GM10248 (cell line): ENCODE results near the gene SPAG8.

ENCODE experiments used
- CTCF ChIA-PET: fragments of 300-600 bp; sonication (Branson Sonifier 250); formaldehyde crosslinking; extraction: SDS; loops from one replicate; lab custom pipeline; 2021; ENCODE audit warnings: antibody characterized with exemption; lab: Yijun Ruan, JAX
- POLR2A ChIA-PET: fragments of 350-650 bp; sonication (Branson Sonifier 250); formaldehyde crosslinking; extraction: SDS; loops from one replicate; lab custom pipeline; 2020; ENCODE audit warnings: antibody characterized with exemption; lab: Yijun Ruan, JAX
- DNase-seq: peaks from one replicate; pipeline ENCODE4 v3.0.0; 2012; ENCODE audit errors: extremely low spot score
- CTCF ChIP-seq: IDR thresholded peaks from 2 replicates; pipeline ENCODE4 v1.5.1; 2012; ENCODE audit warnings: mild to moderate bottlenecking, low read depth; ENCODE audit errors: extremely low read depth, missing control alignments, control extremely low read depth

The SPAG8 gene

GRCh38 chr9:35856206-35856605, 44.1 kb upstream of the SPAG8 start:
- ChIA-PET CTCF (interaction anchor here (1.1 to 5.1 kb wide), 6 partner anchors 11 to 32 kb away, joined by 3 to 26 read pairs (median 4); no protein-coding TSS in a partner anchor), POLR2A (interaction anchor here (0.7 kb wide), 1 partner anchor 198 kb away, joined by 3 read pairs; the partner anchor contains the start of genes CCDC107 and RMRP)
- no peak for TF ChIP-seq CTCF
- no peak for DNase-seq

DNA sequence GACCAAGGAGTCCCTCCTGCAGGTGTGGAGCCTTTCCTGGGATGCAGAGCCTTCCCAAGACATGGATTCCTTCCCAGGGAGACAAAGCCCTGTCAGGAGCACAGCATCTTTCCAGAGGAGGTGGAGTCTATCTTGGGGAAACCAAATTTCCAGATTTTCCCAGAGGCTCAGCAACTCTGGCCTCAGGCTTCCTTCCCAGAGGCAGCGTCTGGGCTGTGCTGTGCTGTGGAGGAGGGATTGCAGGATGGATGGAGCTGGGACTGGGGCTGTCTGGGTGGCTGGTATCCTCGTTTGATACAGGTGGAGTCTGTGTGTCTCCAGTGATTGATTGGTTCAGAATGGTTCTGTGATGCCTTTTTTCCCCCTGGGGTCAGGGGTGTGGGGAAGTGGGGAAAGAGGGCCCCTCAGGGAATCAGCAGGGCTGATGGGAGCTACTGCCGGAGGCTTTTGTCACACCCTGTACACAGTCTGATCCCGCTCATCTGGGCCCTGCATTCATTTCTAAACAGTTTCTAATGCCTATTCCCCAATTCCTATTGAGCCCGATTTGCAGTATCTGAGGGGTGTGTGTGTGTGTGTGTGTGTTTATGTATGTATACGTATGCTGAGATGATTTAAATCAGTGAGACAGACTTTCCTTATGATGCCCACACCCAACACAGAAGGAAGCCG, 42.2 kb upstream of the SPAG8 start:
- POLR2A ChIA-PET = no interaction called here

GRCh38 chr9:35852876-35853865, 41.1 kb upstream of the SPAG8 start:
- TF ChIP-seq CTCF = no peak
- ChIA-PET POLR2A (no interaction called here), CTCF (interaction anchor here (1.0 to 5.8 kb wide), 4 partner anchors 11 to 29 kb away, joined by 3 to 26 read pairs (median 8); no protein-coding TSS in a partner anchor)
- DNase-seq = no peak

More for the DNA sequence above, 42.2 kb upstream of the SPAG8 start:
- CTCF ChIA-PET = interaction anchor here (3.8 to 5.8 kb wide), 3 partner anchors 27 to 28 kb away, joined by 22 to 26 read pairs (median 26); no protein-coding TSS in a partner anchor
- no peak for DNase-seq
- TF ChIP-seq CTCF = no peak

DNA sequence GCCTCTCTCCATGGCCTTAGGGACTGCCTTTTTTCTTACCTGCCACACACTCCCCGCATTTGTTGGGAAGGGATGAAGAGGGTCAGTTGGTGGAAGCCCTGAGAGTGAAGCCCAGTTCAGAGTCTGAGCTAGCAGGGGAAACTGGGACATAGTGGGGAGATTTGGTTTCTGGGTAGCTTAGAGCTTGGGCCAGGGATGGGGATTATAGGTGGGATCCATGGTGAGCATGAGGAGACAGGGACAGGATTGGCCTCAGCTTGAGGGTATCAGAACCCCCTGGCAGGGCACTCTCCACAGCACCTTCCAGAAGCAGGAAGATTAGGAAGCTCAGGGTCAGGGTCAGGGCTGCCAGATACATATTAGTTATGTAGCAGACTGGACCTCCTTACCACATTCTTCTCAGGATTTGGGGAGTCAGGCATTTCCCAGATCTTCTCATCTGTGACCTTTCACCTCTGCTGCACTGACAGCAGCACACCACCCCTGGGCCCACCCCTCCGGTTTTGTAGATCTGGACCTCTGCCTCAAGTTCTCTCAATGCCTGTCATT, 40.3 kb upstream of the SPAG8 start:
- TF ChIP-seq CTCF = no peak
- ChIA-PET POLR2A (no interaction called here), CTCF (interaction anchor here (1.5 to 5.8 kb wide), 3 partner anchors 10 to 30 kb away, joined by 7 to 26 read pairs (median 9); no protein-coding TSS in a partner anchor)
- DNase-seq = no peak

- POLR2A ChIA-PET = no interaction called here
Observed at GRCh38 chr9:35847792-35848572, 35.9 kb upstream of the SPAG8 start.

More at GRCh38 chr9:35847792-35848572, 35.9 kb upstream of the SPAG8 start:
- no peak for TF ChIP-seq CTCF
- peak; percentile 77 for DNase-seq
- CTCF ChIA-PET = interaction anchor here (1.0 to 2.1 kb wide), 7 partner anchors 8 to 58 kb away, joined by 3 to 15 read pairs (median 4); no protein-coding TSS in a partner anchor
